Activated CD4-positive, alpha-beta T cell treated with anti-CD3 and anti-CD28 coated beads for 1 hour (primary cell): ENCODE results near the gene TP53TG5.

Experiments
- DNase-seq: peaks from one replicate; pipeline ENCODE4 v3.0.0-alpha.2; 2020

The TP53TG5 gene

DNA sequence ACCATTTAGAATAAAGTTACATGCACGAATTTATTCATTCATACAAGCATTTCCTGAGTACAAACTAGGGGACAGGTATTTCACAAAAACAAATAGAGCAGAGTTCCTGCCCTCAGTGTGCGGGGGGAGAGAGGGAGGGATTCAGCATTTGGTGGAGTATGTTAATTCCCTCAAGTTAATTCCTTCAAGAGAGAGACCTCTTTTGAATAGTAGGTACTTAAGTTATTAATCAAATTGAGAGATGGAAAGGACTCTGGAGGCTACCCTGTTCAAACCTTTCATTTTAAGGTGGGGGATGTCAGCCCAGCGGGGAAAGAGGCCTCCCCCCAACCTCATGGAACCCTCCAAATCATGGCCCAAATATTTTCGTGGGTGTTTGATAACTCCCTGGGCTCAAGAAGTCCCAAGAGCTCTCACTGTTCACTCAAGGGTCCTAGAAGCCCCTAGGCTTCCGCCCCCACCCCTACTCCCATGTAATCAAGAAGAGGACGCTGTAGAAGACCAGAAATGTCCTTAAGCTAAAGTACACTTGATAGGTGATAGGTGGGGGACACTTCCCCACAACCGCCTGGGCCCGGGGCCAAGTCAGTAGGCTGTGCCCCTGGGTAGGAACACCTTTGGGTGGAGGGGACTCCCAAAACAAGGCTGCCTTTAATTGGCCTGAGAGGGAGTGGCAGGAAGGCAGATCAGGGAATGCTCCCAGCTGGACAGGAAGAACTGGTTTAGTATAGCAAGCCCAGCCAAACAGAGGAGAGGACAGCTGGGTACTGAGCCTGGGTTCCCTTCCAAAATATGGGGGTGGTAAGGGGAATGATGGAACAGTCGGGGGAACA, 32.8 kb downstream of the TP53TG5 start:
- no peak for DNase-seq

DNA sequence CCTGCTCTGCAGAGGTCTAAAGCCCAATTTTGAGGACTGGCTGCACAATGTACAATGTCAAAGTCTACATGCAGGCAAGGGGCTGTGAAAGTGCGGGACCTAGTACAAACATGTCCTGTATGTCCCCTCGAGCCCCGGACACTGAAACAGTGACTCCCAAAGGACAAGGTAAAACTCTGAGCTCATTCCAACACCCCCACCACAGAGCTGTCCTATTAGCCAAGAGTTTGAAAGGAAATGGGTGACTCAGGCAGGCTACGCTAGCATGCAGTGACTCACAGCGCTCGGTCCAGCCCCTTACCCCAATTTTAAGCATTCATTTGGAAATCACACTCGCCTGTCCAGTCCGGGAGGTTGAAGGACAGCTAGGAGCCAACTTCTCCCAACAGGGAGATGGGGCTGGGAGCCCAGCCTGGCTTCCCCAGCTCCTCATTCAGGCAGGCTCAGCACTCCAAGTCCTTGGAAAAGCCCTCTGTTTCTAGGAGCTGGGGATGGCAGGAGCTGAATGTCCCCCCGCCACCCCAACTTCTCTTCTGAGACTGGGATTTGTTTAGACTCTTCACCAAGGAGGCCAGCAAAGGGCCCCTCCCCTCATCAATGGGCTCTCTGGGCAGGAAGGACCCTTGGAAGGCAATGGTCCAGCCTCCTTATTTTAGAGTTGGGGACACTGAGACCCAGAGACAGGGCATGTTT, 33.8 kb downstream of the TP53TG5 start:
- no peak for DNase-seq

DNA sequence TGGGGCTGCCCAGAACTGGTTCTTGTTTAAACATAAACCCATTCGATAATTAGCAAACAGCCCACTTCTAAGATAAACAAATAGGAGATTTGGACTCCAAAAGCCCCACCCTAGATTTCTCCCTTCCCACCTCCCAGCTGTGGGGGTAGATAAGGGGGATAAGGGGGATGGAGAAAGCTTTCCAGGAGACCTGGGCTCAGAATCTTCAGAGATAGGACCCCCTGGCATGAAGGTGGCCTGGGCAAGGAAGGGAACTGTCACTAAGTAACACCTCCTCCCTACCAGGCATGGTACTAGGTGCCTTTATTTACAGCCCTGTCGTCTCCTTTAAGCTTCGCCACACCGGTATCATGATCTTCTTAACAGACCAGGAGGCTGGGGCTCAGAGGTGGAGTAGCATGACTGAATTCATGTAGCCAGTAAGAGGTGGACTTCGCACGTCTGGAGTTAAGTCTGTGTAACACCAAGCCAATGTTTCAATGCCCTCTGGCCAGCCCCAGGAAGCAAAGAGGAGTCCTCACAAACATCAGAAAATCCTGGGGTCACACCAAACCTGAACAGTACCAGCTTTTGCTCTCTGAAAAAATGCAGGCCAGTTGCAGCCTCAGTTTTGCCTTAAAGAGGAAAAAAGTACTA, 34.5 kb downstream of the TP53TG5 start:
- no peak for DNase-seq

DNA sequence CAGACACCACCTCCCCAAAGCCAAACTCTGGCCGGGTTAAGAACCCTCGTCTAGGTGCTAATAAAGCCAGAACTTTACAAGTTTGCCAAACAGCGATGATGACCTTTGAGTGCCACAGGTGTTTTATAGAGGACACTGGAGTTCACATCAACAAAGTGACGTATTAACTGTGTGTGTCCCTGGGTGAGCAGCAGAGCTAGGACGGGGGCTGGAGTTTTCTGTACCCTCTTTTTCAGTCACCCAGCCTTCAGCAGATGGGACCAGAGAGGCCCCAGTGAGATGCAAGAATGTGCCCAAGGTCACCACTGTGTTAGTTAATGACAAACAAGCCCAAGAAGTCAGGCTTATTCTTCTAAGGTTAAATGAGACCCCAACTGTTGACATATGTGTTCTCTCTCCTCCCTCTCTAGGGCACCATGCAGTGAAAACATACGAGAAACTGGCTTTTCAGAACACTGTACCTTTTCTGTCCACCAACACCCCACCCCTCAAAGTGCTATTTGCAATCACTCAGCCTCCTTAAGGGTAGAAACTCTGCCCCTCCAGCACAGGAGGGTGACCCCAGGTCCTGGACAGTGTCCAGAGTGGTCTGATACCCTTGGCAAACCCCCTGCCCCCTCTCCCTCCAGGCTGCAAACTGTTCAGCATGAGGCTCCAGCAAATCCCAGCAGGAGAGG, 35.1 kb downstream of the TP53TG5 start:
- no peak for DNase-seq

DNA sequence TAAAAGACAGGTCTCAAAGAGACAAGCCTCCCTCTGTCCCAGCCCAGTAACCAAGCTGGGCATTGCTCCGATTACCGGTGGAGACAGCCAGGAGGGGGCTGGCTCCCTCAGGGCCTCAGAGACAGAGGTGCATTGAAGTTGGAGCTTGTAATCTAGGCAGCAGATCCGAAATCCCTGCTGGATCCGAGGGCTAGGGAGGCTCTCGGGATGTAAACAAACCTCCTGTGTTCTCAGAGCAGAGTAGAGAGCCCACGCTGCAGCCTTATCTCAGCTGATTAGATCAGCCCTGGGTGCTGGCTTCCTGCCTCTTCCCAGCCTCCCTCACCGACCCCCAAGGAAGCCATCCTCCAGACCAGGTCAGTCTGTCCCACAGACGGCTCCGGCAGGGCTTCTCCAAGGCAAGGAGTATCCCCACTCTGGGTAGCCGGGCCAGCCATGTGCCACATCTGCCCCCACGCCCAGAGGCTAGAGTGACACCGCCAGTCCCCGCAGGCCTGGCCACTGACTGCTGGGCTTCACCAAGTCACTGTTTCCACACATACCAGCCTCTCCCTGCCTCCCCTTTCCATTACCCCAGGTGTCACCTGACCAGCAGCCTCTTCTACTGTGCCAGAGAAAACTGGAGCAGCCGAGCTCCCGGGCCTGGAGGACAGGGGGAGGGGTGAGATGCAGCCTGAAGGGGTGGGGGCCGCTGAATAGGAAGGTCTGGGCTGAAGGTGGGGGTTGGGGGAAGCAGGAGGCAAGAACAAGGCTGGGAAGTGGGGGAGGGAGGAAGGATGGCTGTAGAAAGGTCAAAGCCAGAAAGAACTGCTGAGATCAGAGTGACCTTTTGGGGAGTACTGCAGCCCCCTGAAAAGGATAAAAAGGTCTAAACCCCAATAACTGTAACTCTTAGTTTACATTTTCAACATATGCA, 35.9 kb downstream of the TP53TG5 start:
- DNase-seq: no peak

DNA sequence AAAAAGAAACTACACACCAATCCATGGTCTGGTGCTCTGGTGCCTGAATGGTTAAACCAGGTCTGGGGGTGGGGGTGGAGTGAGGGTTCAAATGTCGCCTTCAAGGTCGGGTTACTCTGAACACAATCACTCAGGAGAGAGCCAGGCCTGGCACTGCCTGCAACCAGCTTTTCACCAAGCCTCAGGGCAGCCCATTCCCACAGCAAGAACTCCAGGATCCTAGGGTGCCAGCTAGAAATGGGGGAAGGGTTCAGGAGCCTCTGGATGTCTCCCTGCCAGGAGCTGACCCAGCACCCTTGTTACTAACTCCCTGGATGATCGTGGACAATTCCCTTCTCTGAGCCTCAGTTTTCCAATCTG, 36.6 kb downstream of the TP53TG5 start:
- no peak for DNase-seq

DNA sequence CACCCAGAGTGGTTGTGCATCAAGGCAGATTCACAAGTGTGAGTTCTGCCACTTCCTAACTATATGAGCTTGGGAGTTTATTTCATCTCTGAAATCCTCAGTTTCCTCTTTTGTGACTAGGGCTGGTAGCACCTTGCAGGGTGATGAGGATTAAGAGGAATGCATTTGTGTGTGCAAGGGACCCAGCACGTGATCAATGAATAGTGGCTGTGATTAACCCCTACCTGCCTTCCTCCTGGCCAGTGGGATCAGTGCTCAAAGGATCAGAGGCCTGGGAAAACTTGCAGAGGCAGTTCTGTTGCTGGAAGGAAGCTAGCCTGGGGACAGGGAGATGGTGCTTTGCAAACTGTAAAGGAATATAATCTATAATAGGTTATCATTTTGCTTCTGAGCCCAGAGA, 37.2 kb downstream of the TP53TG5 start:
- DNase-seq: no peak

DNA sequence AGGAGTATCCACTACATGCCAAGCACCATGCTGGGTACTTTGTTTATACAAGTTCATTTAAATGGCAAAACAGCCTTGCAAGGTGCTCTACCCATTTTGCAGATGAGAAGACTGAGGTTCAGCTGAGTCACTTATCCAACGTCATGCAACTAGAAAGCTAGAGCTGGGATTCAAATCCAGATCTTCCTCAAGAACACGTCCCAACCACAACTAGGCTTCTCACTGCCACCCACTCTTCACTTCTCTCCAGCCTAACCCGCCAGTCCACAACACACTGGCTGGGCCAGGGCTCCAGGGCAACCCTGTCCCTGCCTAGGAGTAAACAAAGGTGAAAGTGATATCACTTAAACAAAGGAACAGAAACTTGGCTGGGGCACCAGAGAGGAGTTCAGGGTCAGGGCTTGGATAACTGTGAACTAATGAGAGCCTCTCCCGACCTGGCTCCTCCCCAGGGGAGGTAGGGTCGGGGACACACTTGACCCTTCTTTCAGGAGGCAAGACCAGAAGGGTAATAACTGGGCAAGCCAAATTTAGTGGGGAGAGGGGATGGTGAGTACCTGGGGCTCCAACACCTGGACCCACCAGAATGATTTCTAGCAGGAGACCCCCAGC, 37.8 kb downstream of the TP53TG5 start:
- no peak for DNase-seq

DNA sequence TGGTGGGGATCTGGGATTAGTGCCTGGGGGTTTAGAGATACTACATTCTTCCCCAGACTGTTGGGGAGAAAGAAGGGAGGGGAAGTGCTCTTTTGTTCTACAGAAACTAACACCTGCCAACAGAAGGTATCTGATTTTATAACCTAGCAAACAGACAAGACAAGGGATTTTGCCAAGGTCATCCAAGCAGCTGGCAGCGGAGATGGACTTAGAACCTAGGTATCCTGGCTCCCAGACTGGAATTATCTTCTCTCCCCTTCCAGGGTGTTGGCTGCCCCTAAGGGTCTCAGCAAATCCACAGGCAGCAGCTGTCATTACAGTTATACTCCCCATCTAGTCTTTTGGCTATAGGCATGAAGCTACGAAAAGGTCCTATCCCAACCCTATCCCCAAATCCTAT, 38.3 kb downstream of the TP53TG5 start:
- no peak for DNase-seq

DNA sequence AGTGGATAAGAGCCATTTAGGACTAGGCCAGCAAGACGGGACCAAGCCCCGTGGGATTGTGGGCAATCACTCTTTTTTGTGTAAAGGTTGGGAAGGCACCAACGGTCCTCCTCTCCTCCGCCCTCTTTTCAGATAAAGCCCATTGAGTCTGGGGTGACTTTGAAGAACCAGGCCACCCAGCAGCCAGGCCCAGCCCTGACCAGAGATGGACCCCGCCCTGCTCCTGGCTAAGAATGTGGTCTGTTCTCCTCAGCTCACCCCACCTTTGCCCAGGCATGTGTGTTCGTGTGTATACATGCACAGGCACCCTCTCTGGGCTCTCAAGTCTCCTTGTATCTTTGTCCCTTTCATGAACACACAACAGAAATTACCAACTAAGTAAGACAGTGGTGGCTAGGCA, 39.0 kb downstream of the TP53TG5 start:
- no peak for DNase-seq

DNA sequence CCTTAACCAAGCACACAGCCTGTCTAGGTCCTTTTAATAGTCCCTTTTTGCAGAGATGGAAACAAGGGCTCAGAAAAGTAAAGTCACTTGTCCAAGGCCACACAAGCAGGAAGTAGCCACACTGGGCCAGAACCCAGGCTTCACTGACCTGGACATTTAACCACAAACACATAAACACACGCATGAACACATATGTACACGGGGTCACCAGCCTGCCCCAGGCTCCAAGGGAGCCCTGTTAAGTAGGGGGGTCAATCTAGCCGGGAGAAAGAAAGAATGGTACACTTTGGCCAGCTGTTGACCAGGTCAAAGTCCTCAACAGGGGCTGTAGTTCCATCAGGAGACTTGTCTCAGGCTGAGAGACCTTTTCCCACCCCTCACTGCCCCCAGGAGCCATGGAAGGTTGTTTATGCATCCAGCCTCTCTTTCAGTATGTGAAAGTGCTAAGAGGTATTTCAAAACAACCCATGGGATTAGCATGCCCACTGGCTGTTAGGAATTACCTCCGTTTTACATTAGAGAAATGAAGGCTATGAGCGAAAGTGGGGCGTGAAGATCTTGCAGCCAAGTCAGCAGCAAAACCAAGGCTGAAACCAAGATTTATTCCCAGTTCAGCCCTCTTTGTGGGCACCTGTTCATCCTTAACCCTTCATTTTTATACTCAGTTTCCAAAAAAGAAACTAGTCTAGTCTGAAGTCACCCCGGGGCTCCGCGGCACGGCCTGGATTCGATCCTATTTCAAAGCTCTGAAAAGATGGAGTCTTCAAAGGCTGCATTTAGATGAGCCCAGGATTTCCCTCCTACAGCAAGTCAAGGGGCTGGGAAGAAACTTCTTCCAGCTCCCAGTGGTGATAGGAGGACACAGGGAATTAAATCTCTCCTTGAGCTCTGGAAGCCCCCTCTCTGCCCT, 39.7 kb downstream of the TP53TG5 start:
- DNase-seq: no peak

DNA sequence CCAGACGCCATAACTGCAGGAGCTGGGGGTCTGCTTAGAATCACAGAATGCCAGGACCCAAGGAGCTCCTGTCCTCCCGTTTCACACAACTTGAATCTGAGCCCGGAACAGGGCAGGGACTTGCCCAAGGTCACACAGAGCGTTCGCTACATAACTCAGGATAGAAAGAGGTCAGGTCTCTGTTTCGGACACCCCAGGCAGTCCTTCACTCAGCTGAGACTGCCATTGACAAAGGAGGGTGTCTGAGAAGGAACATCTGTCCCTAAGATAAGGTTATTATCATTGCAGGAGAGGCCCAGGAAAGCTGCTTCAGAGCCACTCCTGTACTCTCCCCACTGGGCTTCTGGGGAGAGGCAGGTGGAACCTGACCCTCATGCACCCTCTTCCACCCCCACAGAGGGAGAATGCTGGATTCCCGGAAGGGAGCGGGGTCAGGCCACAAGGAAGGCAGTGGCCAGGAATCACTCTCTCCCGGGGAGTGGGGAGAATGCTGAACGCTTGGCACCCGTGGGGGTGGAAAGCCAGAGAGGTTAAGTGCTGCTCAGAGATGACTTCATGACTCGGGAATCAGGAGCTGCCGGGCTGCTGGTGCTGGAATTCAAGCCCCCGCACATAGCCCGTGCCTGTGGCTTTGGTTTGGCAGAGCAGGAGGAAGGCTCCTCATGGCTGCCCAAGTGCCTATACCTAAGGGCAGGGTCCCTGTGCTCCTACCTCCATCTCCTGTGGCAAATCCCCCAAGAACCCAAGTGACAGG, 40.6 kb downstream of the TP53TG5 start:
- DNase-seq: no peak

DNA sequence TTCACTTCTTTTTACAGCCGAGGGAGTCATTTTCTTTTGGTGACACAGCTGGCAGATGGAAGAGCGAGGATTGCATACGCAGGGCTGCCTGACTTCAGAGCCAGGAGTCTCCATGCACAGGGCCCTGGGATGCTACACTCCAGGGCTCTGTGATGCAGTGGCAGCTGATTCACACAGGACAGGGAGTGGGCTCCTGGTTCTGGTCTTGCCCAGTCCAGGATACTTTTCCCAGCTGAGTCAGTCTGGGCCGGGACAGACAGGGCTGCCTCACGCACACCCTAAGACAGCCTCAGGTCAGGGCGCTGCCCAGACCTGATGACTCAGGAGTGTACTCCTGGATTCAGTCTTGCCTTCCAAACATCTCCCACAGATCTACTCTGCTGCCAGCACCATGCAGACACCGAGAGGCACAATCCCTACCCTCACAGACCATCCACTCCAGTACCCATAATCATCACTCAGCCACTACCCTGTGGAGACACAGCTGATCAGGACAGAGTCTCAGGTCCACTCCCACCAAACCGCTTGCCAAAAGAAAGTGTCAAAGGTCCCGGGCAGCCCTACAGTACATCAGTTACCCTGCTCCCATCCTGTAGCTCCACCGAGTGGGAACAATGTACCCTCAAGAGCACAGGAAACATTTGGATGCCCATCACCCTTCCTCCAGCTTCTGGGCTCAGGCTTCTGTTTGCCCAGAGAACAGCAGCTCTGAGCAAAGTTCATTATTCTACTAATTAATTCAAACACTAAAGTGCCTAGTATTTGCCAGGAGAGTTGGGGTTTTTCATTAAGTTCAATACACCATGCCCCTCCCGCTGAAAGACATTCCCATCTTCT, 41.4 kb downstream of the TP53TG5 start:
- DNase-seq: no peak

DNA sequence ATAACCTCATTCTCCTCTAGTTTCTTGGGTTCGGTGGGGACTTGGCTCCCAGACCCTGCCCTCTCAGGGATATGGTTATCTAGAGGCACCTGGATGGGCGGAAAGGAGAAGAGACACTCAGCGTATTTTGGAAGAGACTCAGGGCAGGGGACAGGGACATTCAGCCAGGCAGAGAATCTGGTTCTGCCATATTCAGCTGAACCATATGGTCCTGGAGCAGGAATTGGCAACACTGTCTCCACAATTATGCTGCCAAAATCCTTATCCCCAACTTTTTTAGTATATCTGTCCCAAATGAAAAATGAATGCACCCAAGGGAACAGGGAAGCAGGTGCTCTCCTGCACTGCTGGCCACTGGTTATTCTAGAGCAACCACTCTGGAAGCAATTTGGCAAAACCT, 47.6 kb downstream of the TP53TG5 start:
- DNase-seq: no peak

DNA sequence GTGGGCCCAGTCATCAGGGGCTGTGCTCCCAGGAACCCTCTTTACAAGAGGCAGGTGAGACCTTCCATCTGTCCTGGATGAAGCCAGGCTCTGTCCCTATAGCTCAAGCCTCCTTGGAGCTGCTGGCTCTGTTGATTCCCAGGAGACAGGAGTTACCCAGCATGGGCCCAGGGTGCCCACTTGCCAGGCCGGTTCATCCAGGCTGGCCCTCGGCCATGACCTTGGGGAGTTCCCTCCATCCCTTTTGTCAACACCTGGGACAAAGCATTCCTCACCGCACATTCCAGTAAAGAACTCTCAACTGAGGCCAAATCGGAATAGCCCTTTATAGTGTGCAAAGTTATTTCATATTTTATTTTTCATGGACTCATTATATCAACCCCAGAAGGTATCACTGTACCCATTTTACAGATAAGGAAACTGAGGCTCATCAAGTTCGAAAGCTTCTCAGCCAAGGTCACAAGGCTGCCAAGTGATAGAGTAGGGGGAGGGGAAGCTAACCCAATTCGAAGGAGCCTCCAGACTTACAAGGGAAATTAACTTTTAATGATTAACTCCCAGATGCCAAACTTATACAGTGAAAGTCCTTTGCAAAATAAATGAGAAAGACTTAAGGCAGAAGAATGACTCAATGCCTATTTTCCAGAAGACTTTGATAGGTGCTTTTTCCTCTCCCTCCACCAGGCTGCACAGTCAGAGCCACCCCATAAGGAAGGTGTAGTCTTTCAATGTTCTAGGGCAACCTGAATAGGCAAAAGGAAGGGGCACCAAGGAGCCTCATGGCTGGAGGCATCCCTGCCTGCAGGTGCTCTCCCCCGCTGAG, 48.4 kb downstream of the TP53TG5 start:
- DNase-seq: no peak

DNA sequence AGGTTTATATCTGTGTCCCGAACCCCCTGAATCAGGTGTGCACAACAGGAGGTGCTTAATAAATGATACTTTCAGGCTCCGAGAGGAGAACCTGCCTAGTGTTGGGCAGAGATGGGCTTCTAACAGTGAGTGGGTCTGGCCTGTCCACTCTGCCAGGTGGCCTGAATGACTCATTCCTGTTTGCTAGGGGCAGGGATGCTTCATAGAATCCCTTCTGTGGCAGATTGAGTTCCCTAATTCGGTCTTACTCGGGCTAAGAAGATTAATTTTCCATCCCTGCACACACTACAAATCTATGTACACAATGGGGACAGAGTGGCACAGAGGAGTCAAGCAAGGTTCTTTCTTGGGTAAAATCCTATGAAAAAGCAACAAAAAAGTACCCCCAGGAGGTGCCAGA, 49.7 kb downstream of the TP53TG5 start:
- no peak for DNase-seq

DNA sequence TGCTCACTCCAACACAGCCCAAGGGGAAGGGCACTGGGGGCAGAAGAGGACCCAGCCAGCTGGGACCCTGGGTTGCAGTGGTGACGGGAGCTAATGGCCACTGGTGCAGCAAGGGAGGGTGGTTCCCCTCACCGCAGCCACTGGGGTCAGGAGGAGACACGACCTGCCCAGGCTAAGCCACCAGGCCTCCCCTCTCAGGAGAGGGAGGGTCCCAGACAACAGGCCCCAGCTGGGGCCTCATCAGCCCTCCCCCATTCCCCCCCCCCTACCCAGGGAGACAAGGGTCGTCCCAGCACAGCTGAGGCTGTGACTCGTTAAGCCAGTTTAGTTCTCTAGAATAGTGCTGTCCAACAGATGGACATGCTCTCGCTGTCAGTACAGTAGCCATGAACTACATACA, 52.8 kb downstream of the TP53TG5 start:
- DNase-seq: no peak

DNA sequence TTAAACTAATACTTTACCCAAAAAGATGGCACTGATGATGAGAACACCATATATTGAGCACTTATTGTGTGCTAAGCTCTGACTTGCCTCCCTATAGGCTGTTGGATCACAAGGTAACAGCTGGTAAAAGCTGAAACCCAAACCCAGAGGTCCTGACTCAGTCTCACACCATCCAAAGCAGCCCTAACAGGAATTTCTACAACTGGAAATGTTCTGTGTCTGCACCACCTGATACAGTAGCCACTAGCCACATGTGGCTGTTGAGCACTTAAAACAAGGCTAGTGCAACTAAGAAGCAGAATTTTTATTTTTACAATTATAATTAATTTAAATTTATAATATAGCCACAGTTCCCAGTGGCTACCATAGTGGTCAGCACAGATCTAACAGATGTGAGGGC, 54.4 kb downstream of the TP53TG5 start:
- no peak for DNase-seq
